Suprapubic skin (tissue), 4 donors: Measurements from ENCODE around the gene PDE4D. TPM values are rescaled to one million over a fixed set of nuclear protein-coding genes. Genes with fewer than 3 reads are reported as not detected.

Experiments
- DNase-seq, 2 donors: peaks; one replicate each; pipeline ENCODE4 v3.0.0-alpha.2; 2019; ENCODE audit warnings: low spot score in 2 of 2
- H3K27ac ChIP-seq: fragments of 200-600 bp; sonication (generic); one replicate; pipeline ENCODE4 v1.5.1; 2019
- H3K27me3 ChIP-seq: fragments of 200-600 bp; sonication (generic); one replicate; pipeline ENCODE4 v1.5.1; 2019
- H3K36me3 ChIP-seq: fragments of 200-600 bp; sonication (generic); one replicate; pipeline ENCODE4 v1.5.1; 2019
- H3K4me1 ChIP-seq: fragments of 200-600 bp; sonication (generic); one replicate; pipeline ENCODE4 v1.5.1; 2019
- H3K4me3 ChIP-seq: fragments of 200-600 bp; sonication (generic); one replicate; pipeline ENCODE4 v1.5.1; 2019; ENCODE audit warnings: mild to moderate bottlenecking
- H3K9me3 ChIP-seq: fragments of 200-600 bp; sonication (generic); one replicate; pipeline ENCODE4 v1.5.1; 2019
- CTCF ChIP-seq, 2 donors: fragments of 200-600 bp in 1 of 2; fragments of 450-650 bp in 1 of 2; sonication (generic) in 1 of 2; IDR thresholded peaks; one replicate each; pipeline ENCODE4 v1.5.1; 2016 to 2019; ENCODE audit warnings: antibody characterized with exemption in 2 of 2, mild to moderate bottlenecking in 1 of 2, moderate library complexity in 1 of 2
- EP300 ChIP-seq: sonication (generic); formaldehyde crosslinking; IDR thresholded peaks from one replicate; pipeline ENCODE4 v1.6.1; 2017; ENCODE audit warnings: antibody characterized with exemption
- POLR2A ChIP-seq, 2 donors: fragments of 450-650 bp; IDR thresholded peaks; one replicate each; pipeline ENCODE4 v1.6.1; 2017; ENCODE audit warnings: antibody characterized with exemption in 2 of 2, mild to moderate bottlenecking in 2 of 2, moderate library complexity in 2 of 2
- POLR2AphosphoS5 ChIP-seq, 3 donors: sonication (generic); formaldehyde crosslinking; IDR thresholded peaks; one replicate each; pipeline ENCODE4 v1.6.1; 2017; ENCODE audit warnings: antibody characterized with exemption in 3 of 3
- WGBS: methylation state at CpG from one replicate; pipeline ENCODE4 v1.1.5; 2018; 5-methylcytosine and 5-hydroxymethylcytosine counted together
- total RNA-seq, 4 donors: library from RNA; depleted of rRNA; stranded (reverse); fragments of >200 nt; gene quantifications; one replicate each; pipeline ENCODE4 v1.1.0, GENCODE V29; 2016

Gene PDE4D
- total RNA-seq, 4 donors from 2014 or later: 26.8 to 57.2 (median 29.9) TPM

GRCh38 chr5:59560553-59560952, 333.0 kb downstream of the PDE4D start:
- TF ChIP-seq CTCF (IDR thresholded peaks at IDR 0.05) (no peak), POLR2AphosphoS5 (IDR thresholded peaks at IDR 0.05) (no peak), EP300 (no peak), POLR2A (IDR thresholded peaks at IDR 0.05) (no peak)
- WGBS: 61% methylated on average over 2 of the region's 2 CpGs
- Histone ChIP-seq H3K9me3 (no peaks in the 10 kb centered on the region), H3K4me1 (peaks cover 10% of the 10 kb centered on the region), H3K27me3 (no peaks in the 10 kb centered on the region), H3K4me3 (no peak overlapping the region), H3K36me3 (no peaks in the 10 kb centered on the region), H3K27ac (no peak overlapping the region)
- DNase-seq: no peak

- WGBS: 62% methylated on average over 4 of the region's 4 CpGs
- no peak for TF ChIP-seq POLR2A (IDR thresholded peaks at IDR 0.05)
- TF ChIP-seq POLR2AphosphoS5 (IDR thresholded peaks at IDR 0.05): no peak
- no peak for TF ChIP-seq CTCF (IDR thresholded peaks at IDR 0.05)
- TF ChIP-seq EP300: no peak
- no peak for DNase-seq
- Histone ChIP-seq H3K4me1 (peaks cover 10% of the 10 kb centered on the region), H3K36me3 (no peaks in the 10 kb centered on the region), H3K27ac (no peak overlapping the region), H3K9me3 (no peaks in the 10 kb centered on the region), H3K27me3 (no peaks in the 10 kb centered on the region), H3K4me3 (no peak overlapping the region)
These were observed 333.7 kb downstream of the PDE4D start for GRCh38 chr5:59559847-59560246.

GRCh38 chr5:59559323-59559722, 334.2 kb downstream of the PDE4D start:
- no peak for DNase-seq
- no peak overlapping the region for H3K27ac ChIP-seq
- H3K36me3 ChIP-seq: no peaks in the 10 kb centered on the region
- TF ChIP-seq EP300 (no peak), POLR2AphosphoS5 (IDR thresholded peaks at IDR 0.05) (no peak), CTCF (IDR thresholded peaks at IDR 0.05) (no peak), POLR2A (IDR thresholded peaks at IDR 0.05) (no peak)
- no peak overlapping the region for H3K4me3 ChIP-seq
- peaks cover 10% of the 10 kb centered on the region for H3K4me1 ChIP-seq
- no peaks in the 10 kb centered on the region for H3K27me3 ChIP-seq
- H3K9me3 ChIP-seq: no peaks in the 10 kb centered on the region
- 66% methylated on average over 3 of the region's 3 CpGs for WGBS

- Histone ChIP-seq H3K9me3 (no peaks in the 10 kb centered on the region), H3K27me3 (no peaks in the 10 kb centered on the region), H3K27ac (no peak overlapping the region), H3K4me1 (peaks cover 10% of the 10 kb centered on the region), H3K4me3 (no peak overlapping the region), H3K36me3 (no peaks in the 10 kb centered on the region)
- 90% methylated on average over 1 of the region's 1 CpG for WGBS
- DNase-seq: no peak
- TF ChIP-seq EP300 (no peak), POLR2AphosphoS5 (IDR thresholded peaks at IDR 0.05) (no peak), POLR2A (IDR thresholded peaks at IDR 0.05) (no peak), CTCF (IDR thresholded peaks at IDR 0.05) (no peak)
These were observed 335.0 kb downstream of the PDE4D start for GRCh38 chr5:59558501-59558900.

GRCh38 chr5:59557572-59557971, 336.0 kb downstream of the PDE4D start:
- Histone ChIP-seq H3K4me1 (peaks cover 5% of the 10 kb centered on the region), H3K27ac (no peak overlapping the region), H3K36me3 (no peaks in the 10 kb centered on the region), H3K27me3 (no peaks in the 10 kb centered on the region), H3K4me3 (no peak overlapping the region), H3K9me3 (no peaks in the 10 kb centered on the region)
- no peak for TF ChIP-seq POLR2A (IDR thresholded peaks at IDR 0.05)
- DNase-seq: no peak

- no peaks in the 10 kb centered on the region for H3K36me3 ChIP-seq
- H3K4me1 ChIP-seq: peaks cover 5% of the 10 kb centered on the region
- WGBS: 92% methylated on average over 3 of the region's 3 CpGs
- H3K4me3 ChIP-seq: no peak overlapping the region
- no peak for DNase-seq
- H3K27me3 ChIP-seq: no peaks in the 10 kb centered on the region
- no peak for TF ChIP-seq CTCF (IDR thresholded peaks at IDR 0.05)
- no peak for TF ChIP-seq POLR2AphosphoS5 (IDR thresholded peaks at IDR 0.05)
- TF ChIP-seq POLR2A (IDR thresholded peaks at IDR 0.05): no peak
- TF ChIP-seq EP300: no peak
- H3K27ac ChIP-seq: no peak overlapping the region
- H3K9me3 ChIP-seq: no peaks in the 10 kb centered on the region
These were observed 337.9 kb downstream of the PDE4D start for GRCh38 chr5:59555596-59555995.
